Measurements from ENCODE around the gene BTNL8.

BTNL8 gene

GRCh38 chr5:180858586-180858985 is 40.4 kb upstream of the BTNL8 start:
- TF ChIP-seq RAD21 (IDR thresholded peaks at IDR 0.05; ENCODE audit: low read depth), result no peak
- no peak for TF ChIP-seq NFIC (IDR thresholded peaks at IDR 0.05)
- TF ChIP-seq YY1 (IDR thresholded peaks at IDR 0.05; ENCODE audit: low read depth), result no peak
- no peak for TF ChIP-seq TEAD4 (IDR thresholded peaks at IDR 0.05)
- no peak for TF ChIP-seq MAX (IDR thresholded peaks at IDR 0.05)
- no peak for TF ChIP-seq TAF1 (IDR thresholded peaks at IDR 0.05; ENCODE audit: low read depth)
- no peak for TF ChIP-seq CEBPB (IDR thresholded peaks at IDR 0.05)
- no peak for TF ChIP-seq EGR1 (IDR thresholded peaks at IDR 0.05)
- no peak for TF ChIP-seq USF1 (IDR thresholded peaks at IDR 0.05)
- no peak for TF ChIP-seq REST (IDR thresholded peaks at IDR 0.05; ENCODE audit: low read depth)
- TF ChIP-seq TCF12 (IDR thresholded peaks at IDR 0.05; ENCODE audit: low read depth), result no peak
- no peak for TF ChIP-seq EP300 (IDR thresholded peaks at IDR 0.05; ENCODE audit: borderline replicate concordance)
- TF ChIP-seq FOXM1 (IDR thresholded peaks at IDR 0.05; ENCODE audit: borderline replicate concordance, low read depth), result no peak
- TF ChIP-seq ZBTB7A (IDR thresholded peaks at IDR 0.05; ENCODE audit: low read depth), result no peak
- TF ChIP-seq CREB1 (IDR thresholded peaks at IDR 0.05; ENCODE audit: low read depth), result no peak

- TF ChIP-seq TEAD4 (IDR thresholded peaks at IDR 0.05), result no peak
- no peak for TF ChIP-seq NFIC (IDR thresholded peaks at IDR 0.05)
- no peak for TF ChIP-seq ZBTB7A (IDR thresholded peaks at IDR 0.05; ENCODE audit: low read depth)
- no peak for TF ChIP-seq CEBPB (IDR thresholded peaks at IDR 0.05)
- TF ChIP-seq REST (IDR thresholded peaks at IDR 0.05; ENCODE audit: low read depth), result no peak
- TF ChIP-seq EGR1 (IDR thresholded peaks at IDR 0.05), result no peak
- no peak for TF ChIP-seq CREB1 (IDR thresholded peaks at IDR 0.05; ENCODE audit: low read depth)
- no peak for TF ChIP-seq USF1 (IDR thresholded peaks at IDR 0.05)
- no peak for TF ChIP-seq RAD21 (IDR thresholded peaks at IDR 0.05; ENCODE audit: low read depth)
- TF ChIP-seq FOXM1 (IDR thresholded peaks at IDR 0.05; ENCODE audit: borderline replicate concordance, low read depth), result no peak
- no peak for TF ChIP-seq TAF1 (IDR thresholded peaks at IDR 0.05; ENCODE audit: low read depth)
- no peak for TF ChIP-seq YY1 (IDR thresholded peaks at IDR 0.05; ENCODE audit: low read depth)
- TF ChIP-seq MAX (IDR thresholded peaks at IDR 0.05), result no peak; the same call in 1 of the 2 replicates
- no peak for TF ChIP-seq EP300 (IDR thresholded peaks at IDR 0.05; ENCODE audit: borderline replicate concordance)
- no peak for TF ChIP-seq TCF12 (IDR thresholded peaks at IDR 0.05; ENCODE audit: low read depth)
Measured at GRCh38 chr5:180860273-180860886, 38.6 kb upstream of the BTNL8 start.

GRCh38 chr5:180860887-180861822 is 37.8 kb upstream of the BTNL8 start, which contains the start of gene ZFP62:
TSS of gene ZFP62 (minus strand) at chr5:180861276. CDS start at chr5:180861219, 57 bp downstream.
- TF ChIP-seq MAX (IDR thresholded peaks at IDR 0.05), result peak; percentile 30; the same call in 1 of the 2 replicates
- TF ChIP-seq USF1 (IDR thresholded peaks at IDR 0.05), result peak; percentile 93
- TF ChIP-seq TCF12 (IDR thresholded peaks at IDR 0.05; ENCODE audit: low read depth), result peak; percentile 54; the same call in 1 of the 2 replicates
- peak; percentile 11; the same call in 1 of the 2 replicates for TF ChIP-seq CEBPB (IDR thresholded peaks at IDR 0.05)
- TF ChIP-seq EP300 (IDR thresholded peaks at IDR 0.05; ENCODE audit: borderline replicate concordance), result no peak
- TF ChIP-seq EGR1 (IDR thresholded peaks at IDR 0.05), result peak; percentile 74
- TF ChIP-seq TEAD4 (IDR thresholded peaks at IDR 0.05), result peak; percentile 52; the same call in 1 of the 2 replicates
- no peak for TF ChIP-seq REST (IDR thresholded peaks at IDR 0.05; ENCODE audit: low read depth)
- no peak for TF ChIP-seq RAD21 (IDR thresholded peaks at IDR 0.05; ENCODE audit: low read depth)
- TF ChIP-seq TAF1 (IDR thresholded peaks at IDR 0.05; ENCODE audit: low read depth), result peak; percentile 79
- peak; percentile 70 for TF ChIP-seq ZBTB7A (IDR thresholded peaks at IDR 0.05; ENCODE audit: low read depth)

Data from Ishikawa (cell line).